ENCODE results near the gene FASTK.

FASTK gene

DNA sequence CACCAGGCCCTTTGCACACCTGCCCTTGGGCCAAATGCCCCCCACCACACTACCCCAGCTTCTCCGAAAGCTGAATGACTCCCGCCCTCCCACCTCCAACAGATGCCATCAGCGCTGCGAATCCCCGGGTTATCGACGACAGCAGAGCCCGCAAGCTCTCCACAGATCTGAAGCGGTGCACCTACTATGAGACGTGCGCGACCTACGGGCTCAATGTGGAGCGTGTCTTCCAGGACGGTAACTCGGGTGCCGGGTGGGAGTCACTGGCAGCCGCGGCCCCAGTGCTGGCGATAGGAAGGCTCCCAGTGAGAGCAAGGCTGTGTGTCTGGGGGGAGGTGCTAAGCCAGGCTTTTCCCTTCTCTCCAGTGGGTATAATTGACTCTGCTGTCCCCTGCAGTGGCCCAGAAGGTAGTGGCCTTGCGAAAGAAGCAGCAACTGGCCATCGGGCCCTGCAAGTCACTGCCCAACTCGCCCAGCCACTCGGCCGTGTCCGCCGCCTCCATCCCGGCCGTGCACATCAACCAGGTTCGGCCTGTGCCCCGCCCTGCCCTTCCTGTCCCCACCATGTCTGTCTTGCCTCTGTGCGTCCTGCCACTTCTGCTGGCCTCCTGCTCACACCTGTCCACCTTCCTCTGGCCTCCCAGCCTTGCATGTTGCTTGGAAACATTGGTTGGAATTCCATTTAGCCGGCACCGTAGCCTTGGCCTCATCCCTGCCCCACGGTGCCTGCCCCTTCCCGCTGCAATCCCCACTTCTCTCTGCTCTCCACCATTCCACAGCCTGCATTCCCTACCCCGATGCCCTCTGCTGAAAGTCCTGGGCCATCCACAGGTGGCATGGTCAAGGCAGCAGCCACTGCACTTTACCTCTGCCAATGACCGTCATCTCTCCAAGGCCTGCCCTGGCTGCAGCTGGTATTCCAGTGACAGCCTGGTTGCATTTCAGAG, 37.8 kb upstream of the FASTK start:
- POLR2A ChIA-PET: no interaction called here
- TF ChIP-seq, protein P1, sequence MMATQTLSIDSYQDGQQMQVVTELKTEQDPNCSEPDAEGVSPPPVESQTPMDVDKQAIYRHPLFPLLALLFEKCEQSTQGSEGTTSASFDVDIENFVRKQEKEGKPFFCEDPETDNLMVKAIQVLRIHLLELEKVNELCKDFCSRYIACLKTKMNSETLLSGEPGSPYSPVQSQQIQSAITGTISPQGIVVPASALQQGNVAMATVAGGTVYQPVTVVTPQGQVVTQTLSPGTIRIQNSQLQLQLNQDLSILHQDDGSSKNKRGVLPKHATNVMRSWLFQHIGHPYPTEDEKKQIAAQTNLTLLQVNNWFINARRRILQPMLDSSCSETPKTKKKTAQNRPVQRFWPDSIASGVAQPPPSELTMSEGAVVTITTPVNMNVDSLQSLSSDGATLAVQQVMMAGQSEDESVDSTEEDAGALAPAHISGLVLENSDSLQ (IDR thresholded peaks at IDR 0.05): no peak
- TF ChIP-seq FOXA1 (IDR thresholded peaks at IDR 0.05): no peak
- no peak for TF ChIP-seq ELF4 (IDR thresholded peaks at IDR 0.05)
- no peak for TF ChIP-seq ZNF384 (IDR thresholded peaks at IDR 0.05)
- no peak for TF ChIP-seq HDGF (IDR thresholded peaks at IDR 0.05; ENCODE audit: borderline replicate concordance)
- CTCF ChIA-PET: no interaction called here
- DNase-seq (ENCODE audit: extremely low spot score): no peak

DNA sequence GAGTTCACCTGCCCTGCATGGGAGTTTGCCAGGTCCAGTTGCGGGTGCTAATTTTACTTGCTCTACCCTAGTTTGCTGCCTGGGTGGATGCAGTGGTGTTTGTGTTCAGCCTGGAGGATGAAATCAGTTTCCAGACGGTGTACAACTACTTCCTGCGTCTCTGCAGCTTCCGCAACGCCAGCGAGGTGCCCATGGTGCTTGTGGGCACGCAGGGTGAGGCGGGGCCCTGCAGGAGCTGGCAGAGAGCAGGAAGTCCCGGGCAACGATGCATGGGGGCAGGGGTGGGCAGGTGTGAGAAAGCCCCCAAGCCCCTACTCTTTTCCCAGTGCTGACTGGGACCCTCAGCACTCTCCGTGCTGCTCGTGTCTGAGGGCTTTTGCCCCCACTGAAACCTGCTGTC, 37.0 kb upstream of the FASTK start:
- no peak for DNase-seq (ENCODE audit: extremely low spot score)

DNA sequence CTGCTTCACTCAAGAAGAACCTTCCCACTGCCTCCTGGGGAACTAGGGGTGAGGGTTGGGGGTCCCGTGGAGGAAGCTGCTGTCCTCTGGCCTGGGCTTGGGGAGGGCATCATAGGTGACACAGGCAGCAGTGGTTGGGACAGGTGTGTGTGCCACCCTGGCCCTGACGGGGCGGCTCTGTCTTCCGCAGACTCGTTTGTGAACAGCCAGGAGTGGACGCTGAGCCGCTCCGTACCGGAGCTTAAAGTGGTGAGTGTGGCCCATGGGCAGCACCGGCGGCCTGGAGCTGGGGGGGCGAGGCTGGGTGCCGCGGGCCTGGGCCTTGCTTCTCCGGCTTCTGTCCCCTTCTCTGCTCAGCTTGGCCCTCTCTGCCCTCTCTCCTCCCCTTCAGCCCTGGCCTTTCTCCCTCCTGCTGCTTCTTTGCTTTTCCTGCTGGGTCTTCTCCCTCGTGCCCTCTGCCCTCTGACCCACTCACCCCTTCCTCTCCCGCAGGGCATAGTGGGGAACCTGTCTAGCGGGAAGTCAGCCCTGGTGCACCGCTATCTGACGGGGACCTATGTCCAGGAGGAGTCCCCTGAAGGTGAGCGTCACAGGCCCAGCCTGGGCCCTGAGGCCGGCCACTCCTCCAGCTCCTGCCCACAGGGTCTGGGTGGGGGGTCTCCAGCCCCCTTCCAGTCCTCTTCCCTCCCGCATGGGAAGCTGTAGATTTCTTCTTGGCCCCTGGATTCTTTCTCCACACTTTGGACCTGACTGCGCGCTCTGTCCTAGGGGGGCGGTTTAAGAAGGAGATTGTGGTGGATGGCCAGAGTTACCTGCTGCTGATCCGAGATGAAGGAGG, 36.2 kb upstream of the FASTK start:
- no peak for TF ChIP-seq NFRKB (IDR thresholded peaks at IDR 0.05)
- no peak for TF ChIP-seq SUZ12 (IDR thresholded peaks at IDR 0.05)
- TF ChIP-seq FOXK2 (IDR thresholded peaks at IDR 0.05): no peak
- TF ChIP-seq ELF4 (IDR thresholded peaks at IDR 0.05): no peak
- no peak for TF ChIP-seq LEF1 (IDR thresholded peaks at IDR 0.05; ENCODE audit: borderline replicate concordance)
- no peak for TF ChIP-seq FOXA1 (IDR thresholded peaks at IDR 0.05)
- TF ChIP-seq TARDBP (IDR thresholded peaks at IDR 0.05): no peak
- TF ChIP-seq, protein P1 (IDR thresholded peaks at IDR 0.05): no peak
- TF ChIP-seq BHLHE40 (IDR thresholded peaks at IDR 0.05; ENCODE audit: borderline replicate concordance): no peak
- TF ChIP-seq L3MBTL2 (conservative IDR thresholded peaks at IDR 0.05): no peak
- TF ChIP-seq FOXM1 (IDR thresholded peaks at IDR 0.05; ENCODE audit: borderline replicate concordance): no peak
- TF ChIP-seq ZNF384 (IDR thresholded peaks at IDR 0.05): no peak
- TF ChIP-seq ARNT (IDR thresholded peaks at IDR 0.05): no peak
- TF ChIP-seq SP1 (IDR thresholded peaks at IDR 0.05): no peak
- TF ChIP-seq CTBP1 (IDR thresholded peaks at IDR 0.05; ENCODE audit: borderline replicate concordance): no peak
- TF ChIP-seq HDGF (IDR thresholded peaks at IDR 0.05; ENCODE audit: borderline replicate concordance): no peak
- no peak for DNase-seq (ENCODE audit: extremely low spot score)
- POLR2A ChIA-PET: no interaction called here
- CTCF ChIA-PET: no interaction called here

More for the DNA sequence above, 37.0 kb upstream of the FASTK start:
- POLR2A ChIA-PET: no interaction called here
- TF ChIP-seq, protein P1 (IDR thresholded peaks at IDR 0.05): no peak
- TF ChIP-seq SUZ12 (IDR thresholded peaks at IDR 0.05) (no peak), LEF1 (IDR thresholded peaks at IDR 0.05; ENCODE audit: borderline replicate concordance) (no peak), FOXM1 (IDR thresholded peaks at IDR 0.05; ENCODE audit: borderline replicate concordance) (no peak), L3MBTL2 (conservative IDR thresholded peaks at IDR 0.05) (no peak), ZNF384 (IDR thresholded peaks at IDR 0.05) (no peak), NFRKB (IDR thresholded peaks at IDR 0.05) (no peak), ELF4 (IDR thresholded peaks at IDR 0.05) (no peak), HDGF (IDR thresholded peaks at IDR 0.05; ENCODE audit: borderline replicate concordance) (no peak)
- CTCF ChIA-PET: no interaction called here

DNA sequence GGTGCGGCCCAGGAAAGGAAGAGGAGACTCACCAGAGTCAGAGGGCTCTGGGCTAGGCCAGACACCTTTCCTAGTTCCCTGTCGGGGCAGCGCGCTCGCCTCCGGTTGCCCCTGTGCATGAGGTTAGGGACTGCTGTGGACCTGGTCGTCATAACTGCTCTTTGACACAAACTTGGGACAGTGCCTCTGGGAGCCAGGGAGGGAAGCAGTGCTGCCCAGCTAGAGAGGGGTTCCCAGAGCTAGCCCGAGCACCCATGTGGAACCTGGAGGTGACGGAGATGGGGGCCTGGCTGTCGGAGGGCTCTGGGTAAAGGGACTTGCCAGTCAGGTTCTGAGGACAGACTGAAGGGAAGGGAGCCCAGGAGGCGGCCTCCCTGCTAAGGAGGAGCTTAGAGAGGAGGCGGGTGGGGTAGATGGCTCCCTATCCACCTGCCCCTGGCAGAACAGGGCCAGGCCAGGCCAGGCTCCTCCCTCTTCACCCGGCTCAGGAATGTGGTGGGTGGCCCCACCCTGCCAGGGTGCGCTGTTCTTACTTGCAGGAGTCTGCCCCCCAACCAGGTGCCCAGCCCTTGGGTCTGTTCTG, 35.3 kb upstream of the FASTK start:
- ChIA-PET CTCF (interaction anchor here (0.8 kb wide), 1 partner anchor 29 kb away, joined by 4 read pairs; no protein-coding TSS in a partner anchor), POLR2A (no interaction called here)
- TF ChIP-seq TARDBP (IDR thresholded peaks at IDR 0.05) (no peak), FOXM1 (IDR thresholded peaks at IDR 0.05; ENCODE audit: borderline replicate concordance) (no peak), CTBP1 (IDR thresholded peaks at IDR 0.05; ENCODE audit: borderline replicate concordance) (no peak), FOXK2 (IDR thresholded peaks at IDR 0.05) (no peak), NFRKB (IDR thresholded peaks at IDR 0.05) (no peak), HDGF (IDR thresholded peaks at IDR 0.05; ENCODE audit: borderline replicate concordance) (no peak), ARNT (IDR thresholded peaks at IDR 0.05) (no peak)
- DNase-seq (ENCODE audit: extremely low spot score): no peak

DNA sequence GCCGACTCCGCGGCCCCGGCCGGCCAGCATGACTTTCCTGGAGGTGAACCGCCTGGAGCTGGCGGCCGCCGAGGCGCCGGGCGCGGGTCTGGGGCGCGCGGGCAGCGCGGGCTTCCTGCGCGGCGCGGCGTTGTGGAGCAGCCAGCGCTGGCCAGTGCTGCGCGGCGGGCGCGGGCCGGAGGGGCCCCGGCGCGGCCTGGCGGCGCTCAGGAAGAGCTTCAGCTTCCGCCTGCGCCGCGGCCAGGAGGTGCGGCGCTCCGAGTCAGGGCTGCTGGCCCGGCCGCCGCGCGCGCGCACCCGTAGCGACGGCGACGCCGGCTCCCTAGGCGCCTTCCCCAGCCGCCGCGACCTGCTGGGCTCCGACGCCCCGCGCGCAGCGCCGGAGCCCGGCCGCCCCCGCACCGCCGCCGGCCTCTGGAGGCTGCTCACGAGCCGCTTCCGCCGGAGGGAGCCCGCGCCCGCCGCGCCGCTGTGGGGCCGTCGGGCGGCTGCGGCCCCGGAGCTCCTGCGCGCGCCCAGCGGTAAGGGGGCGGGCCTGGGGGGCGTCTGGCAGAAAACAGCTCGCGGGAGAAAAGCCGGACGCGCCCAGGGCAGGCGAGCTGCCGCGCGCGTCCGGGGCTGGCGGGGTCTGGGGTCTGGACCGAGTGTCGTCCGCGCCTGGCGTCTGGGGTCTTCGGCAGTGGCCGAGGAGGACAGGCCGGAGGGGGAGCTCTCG, 34.7 kb upstream of the FASTK start:
- CTCF ChIA-PET: interaction anchor here (0.8 kb wide), 1 partner anchor 30 kb away, joined by 4 read pairs; no protein-coding TSS in a partner anchor
- POLR2A ChIA-PET: no interaction called here
- DNase-seq (ENCODE audit: extremely low spot score): peak; percentile 59
- TF ChIP-seq SP1 (IDR thresholded peaks at IDR 0.05): no peak
- peak; percentile 27; the same call in 1 of the 2 replicates for TF ChIP-seq ARNT (IDR thresholded peaks at IDR 0.05)
- TF ChIP-seq FOXM1 (IDR thresholded peaks at IDR 0.05; ENCODE audit: borderline replicate concordance): no peak

Data from HEK293T (cell line).